Stimulated activated CD4-positive, alpha-beta T cell treated with anti-CD3 and anti-CD28 coated beads, Interleukin-1b, Interleukin-23, amount 100 ng/mL, for 1 hour (primary cell): ENCODE results near the gene RTN4IP1.
"Not testable (repeated sequence)": the region's sequence is repeated elsewhere in the genome, so short reads cannot be mapped to it uniquely, and the experiment has no call there.

Source experiments
- DNase-seq, 2 donors: peaks; one replicate each; pipeline ENCODE4 v3.0.0-alpha.2; 2020; ENCODE audit warnings: low read depth in 2 of 2

The RTN4IP1 gene

DNA sequence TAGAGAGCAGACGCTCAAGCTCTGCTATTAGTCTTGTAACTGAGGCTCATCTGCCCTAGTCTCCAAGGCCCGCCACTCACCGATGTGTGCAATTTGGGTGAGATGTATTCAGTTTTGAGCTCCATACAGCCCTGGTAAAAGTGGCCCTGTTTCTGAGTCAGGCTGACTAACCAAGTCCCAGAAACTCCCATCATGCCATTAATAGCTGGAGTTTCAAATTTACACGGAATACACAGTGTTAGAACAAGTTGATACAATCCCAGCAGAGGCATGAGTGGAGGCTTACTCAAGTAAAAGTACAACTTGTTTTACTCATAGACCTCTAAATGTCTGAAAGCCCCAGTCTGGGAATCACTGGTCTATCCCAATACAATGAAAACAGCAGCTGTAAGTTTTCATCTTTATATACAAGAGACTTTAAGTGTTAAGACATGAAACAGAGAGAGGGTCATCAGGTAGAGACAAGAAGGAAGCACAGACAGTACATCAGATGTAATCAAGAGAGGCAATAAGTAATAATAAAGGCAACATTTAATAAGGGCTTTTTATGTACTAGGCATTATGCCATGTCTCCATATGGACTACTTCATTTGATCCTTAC, 42.4 kb downstream of the RTN4IP1 start:
- DNase-seq: no peak

DNA sequence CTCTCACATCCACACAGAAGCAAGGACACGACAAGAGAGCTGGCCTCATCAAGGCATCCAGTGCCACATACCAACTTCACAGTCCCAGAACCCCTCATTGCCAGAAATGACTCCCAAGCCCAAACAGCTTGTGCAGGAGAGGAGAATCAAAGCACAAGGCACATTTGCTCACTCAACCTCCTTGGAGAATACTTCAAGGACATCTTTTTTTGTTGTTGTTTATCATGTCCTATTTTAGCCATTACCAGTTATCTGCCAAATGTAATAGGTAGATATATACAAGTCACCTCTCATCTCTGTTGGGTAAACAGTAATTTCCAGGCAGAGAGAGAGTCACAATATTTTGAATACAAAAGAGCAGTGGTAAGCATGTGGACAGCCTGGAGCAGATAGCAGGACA, 47.8 kb downstream of the RTN4IP1 start:
- DNase-seq: no peak

DNA sequence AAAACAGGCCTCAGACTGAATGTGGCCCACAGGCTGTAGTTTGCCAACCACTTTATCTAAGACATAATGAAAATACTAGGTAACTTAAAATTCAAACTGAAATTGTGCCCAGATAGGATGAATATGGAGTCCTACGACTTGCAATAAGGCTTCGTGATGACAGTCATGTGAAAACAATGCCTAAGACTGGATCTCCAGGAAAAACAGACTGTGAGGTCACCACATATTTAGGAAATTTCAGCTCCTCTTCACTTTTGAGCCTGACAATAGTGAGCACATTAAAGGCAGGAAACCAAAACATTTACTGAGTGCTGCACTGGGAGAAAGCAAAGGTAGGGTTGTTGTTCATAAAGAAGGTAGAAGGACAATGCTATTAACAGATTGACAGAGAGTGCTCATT, 50.0 kb downstream of the RTN4IP1 start:
- no peak for DNase-seq

DNA sequence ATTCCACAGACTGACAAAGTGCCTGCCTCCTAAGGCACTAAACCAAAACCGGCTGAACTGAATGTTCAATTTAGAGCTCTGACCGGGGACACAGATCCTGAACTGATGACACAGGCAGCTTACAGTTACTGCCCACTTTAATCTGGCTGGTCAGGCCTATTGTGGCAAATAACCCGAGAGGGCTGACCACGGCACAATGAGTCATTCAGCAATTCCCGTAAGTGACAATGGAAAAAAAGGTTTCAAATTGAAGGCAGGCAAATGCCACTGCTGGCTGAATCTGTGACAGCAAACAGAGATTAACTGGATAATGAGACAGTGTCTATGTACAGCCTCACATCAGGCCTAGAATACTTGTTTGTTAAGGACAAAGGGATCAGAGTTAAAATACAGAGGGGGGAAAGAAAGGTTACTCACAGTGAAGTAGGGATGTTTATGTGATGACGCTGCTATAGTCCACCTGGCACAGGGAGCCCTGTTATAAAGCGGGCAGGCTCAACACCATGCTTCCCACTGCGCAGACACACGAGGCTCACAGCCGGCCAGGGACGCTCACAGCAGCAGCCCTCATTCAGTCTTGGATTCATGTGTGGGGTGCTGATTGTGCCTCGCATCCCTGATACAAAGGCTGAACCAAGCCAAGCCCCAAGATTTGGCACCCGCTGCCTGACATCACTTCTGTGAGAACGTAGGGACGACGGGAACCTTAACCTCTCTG, 54.4 kb downstream of the RTN4IP1 start:
- no peak for DNase-seq

DNA sequence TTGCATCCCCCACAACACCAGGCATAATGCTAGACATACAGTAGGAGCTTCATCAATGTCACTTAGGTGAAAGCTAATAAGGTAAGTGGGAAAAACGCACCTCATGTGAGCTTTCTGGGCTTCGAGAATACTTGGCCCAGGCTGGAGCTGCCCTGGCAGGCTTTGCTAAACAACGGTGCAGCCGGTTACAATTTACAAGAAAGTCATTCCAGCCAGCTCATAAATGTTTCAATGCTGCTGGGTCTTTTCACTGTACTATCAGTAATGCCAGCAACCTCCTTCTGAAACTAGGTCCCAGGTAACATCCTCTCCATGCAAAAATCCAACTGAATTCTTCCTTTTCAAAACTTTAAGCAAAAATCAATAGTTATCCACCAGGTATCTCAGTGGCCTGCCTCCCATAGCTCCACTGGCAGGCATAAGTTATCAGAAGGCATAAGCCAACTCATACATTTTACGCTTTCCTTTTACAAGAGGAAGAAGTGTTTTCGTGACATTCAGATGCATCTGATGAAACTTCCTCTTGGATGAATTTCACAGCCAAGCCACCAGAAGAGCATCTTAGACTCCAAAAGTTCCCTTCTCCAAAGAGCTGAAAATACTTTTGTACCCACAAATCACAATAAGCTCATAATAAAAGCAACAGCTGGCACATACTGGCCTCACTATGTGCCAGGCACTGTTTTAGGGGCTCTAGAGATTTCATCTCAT, 56.3 kb downstream of the RTN4IP1 start:
- no peak for DNase-seq

DNA sequence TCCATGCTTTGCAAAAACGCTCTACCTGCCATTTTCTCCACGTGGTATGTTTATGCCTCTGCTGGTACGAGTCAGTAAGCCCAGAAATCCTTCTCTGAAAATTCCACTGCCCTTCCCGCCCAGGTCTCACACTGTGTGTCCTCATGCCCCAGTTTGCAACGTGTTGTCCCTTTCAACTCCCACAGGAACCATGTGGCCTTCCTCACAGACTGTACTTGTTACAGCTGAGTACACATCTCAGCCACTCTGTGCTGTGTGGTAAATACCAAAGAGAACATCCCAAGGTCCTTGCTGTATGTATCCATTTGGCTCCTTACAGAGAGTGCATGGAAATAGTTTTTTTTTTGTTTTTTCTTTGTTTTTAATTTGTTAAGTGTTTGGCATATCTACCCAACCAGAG, 56.9 kb downstream of the RTN4IP1 start:
- DNase-seq: no peak

DNA sequence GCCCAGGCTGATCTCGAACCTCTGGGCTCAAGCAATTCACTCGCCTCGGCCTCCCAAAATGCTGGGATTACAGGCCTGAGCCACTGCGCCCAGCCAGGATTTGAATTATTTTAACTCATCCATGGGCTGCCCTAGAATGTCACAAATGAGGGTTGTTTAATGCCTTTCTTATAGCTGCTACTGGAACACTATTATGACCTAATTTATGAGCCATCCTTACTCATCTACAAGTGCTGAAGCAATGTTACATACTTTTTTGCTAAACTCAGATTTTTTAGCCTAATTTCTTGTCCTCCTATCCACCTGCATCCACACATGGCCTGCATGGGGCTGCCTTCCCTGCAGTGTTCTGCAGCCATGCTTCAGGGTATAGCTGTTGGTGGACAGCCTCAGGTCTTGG, 59.9 kb downstream of the RTN4IP1 start:
- no peak for DNase-seq

DNA sequence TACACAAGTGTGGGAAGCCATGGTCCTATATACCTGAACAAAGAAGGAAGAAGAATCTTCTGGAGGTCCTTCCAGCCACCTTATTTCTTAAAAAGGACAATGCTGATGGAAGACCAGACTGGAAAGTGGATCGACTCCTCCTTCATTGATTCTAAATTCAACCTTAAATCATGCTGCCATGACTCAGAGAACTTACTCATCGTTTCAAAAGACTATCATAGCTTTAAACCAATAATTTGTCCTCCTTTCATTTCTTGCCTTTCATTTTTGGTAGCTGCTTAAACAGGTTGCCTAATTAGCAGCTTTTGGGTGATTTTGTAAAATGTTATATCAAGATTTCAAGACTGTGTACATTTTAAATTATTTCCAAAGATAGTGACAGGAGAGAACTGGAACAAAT, 60.8 kb downstream of the RTN4IP1 start:
- DNase-seq: no peak

DNA sequence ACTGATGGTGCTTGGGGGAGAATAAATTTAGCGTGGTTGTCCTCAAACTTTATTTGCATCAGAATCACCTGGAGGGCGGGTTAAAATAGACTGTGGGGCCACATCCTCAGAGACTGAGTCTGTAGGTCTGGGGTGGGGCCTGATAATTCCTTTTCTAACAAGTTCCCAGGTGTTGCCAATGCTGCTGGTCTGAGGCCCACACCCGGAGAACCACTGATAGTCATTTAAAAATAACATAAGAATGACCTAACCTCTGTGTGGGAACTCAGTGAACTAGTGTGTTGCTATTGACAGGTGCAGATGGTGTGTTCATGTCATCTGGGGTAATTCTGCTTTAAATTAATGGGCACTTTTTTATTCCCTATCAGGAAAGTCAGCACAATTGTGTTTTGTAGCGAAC, 64.8 kb downstream of the RTN4IP1 start:
- no peak for DNase-seq

DNA sequence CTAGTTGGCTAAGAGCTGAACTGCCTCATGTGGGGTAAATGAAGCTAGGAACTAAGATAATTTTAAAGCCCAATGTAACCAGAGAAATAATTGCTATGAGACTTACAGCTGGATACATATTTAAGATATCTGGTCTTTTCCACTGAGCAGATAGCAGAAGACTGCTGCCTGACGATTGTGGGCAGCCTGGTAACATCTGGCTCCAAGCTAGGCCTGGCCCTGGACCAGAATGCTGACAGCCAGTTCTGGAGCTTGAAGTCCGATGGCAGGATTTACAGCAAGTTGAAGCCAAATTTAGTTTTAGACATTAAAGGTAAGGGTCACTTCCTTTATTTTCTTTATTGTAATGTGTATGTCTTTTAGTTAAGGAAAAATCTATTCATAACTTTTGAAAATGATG, 65.7 kb downstream of the RTN4IP1 start:
- DNase-seq: no peak

DNA sequence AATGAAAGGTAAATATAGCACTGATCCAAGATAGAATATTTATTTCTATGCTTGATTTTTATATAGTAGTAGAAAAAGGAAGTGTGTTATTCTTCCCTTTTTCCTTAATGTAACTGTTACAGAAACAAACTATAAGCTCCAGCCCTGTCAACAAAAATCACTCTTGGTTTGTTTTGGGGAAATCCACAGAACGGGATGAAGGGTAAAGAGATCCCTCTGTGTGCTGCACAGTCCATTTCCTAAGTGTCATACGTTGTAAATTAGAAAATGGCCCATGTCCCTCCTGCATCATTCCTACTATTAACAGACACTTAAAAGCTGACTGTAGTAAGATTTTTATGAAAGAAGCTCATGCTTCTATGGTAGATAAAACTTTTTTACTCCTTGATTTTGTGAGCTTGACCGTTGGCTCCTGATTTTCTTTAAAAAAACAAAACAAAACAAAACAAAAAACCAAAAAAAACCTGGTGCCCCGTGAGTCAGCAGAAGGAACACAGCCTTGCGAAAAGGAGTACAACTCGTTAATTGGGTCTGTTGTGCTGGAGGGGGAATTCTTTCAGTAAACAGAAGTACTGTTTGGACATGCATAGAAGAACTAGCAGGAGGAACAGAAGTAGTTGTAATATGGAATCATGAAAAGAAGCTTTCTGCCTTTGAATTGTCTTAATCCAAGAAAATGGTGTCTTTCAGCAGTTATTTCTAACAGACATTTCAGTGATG, 67.5 kb downstream of the RTN4IP1 start:
- DNase-seq: no peak

DNA sequence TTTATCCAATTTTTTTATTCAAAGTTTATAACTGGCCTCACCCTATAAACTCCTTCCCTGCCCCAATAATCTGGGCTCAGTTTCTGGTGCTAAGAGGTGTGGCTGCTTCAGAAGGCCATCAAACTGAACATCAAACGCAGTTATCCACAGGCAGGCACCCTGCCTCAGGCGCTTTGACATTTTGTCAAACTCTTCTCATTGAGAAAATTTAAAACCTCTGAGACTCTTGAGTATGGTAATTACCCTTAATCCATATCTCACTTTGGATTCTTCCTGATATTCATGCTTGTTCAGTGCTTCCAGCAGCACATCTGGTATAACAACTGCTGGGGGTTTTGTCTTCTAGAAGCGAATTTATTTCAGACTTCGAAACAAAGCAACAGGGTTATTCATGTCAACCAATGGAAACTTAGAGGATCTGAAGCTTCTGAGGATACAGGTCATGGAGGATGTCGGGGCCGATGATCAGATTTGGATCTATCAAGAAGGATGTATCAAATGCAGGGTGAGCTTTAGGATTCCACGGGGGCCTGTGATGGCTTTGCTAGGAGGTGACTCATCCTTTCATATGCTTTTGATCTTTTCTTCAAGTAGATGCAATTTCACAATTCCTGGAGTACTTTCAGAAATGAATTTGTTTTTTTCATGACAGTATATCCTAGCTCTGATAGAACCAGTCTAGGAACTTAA, 68.2 kb downstream of the RTN4IP1 start:
- no peak for DNase-seq

DNA sequence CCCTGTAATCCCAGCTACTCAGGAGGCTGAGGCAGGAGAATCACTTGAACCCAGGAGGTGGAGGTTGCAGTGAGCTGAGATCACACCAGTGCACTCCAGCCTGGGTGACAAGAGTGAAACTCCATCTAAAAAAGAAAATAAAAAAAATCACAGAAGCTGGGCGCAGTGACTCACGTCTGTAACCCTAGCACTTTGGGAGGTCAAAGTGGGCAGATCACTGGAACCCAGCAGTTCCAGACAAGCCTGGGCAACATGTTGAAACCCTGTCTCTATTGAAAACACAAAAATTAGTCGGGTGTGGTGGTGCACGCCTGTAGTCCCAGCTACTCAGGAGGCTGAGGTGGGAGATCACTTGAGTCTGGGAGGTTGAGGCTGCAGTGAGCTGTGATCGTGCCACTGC, 69.6 kb downstream of the RTN4IP1 start:
- not testable (repeated sequence) for DNase-seq

DNA sequence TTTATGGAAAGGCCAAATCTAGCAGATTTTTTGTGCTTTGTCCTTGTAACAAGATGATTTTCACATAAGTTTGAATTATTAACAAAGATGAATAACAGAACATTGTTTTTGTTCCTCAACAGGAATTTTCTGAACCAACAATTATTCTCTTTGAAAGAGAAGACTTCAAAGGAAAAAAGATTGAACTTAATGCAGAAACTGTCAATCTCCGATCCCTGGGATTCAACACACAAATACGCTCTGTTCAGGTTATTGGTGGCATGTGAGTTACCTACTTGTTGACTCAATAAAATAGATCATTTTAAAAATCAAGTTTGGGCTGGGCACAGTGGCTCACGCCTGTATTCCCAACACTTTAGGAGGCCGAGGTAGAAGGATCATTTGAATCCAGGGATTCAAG, 70.9 kb downstream of the RTN4IP1 start:
- DNase-seq: no peak

DNA sequence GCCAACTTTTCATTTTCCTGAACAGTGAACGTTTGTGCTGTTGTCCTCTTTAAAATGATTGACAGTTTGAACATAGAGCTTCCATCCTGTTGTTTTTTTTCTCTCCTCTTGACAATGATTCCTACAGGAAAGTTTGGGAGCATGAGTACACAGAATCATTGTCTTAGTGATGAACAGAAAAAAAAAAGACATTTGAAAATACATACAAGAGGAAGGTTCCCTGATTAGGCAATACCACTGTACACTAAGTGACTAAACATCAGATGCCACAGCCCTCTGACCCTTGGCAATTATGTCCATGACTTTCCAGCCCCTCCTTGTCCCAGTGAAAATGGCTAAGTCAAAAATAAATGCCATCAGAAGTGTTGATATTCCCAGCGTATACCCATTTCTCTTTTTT, 71.5 kb downstream of the RTN4IP1 start:
- no peak for DNase-seq

DNA sequence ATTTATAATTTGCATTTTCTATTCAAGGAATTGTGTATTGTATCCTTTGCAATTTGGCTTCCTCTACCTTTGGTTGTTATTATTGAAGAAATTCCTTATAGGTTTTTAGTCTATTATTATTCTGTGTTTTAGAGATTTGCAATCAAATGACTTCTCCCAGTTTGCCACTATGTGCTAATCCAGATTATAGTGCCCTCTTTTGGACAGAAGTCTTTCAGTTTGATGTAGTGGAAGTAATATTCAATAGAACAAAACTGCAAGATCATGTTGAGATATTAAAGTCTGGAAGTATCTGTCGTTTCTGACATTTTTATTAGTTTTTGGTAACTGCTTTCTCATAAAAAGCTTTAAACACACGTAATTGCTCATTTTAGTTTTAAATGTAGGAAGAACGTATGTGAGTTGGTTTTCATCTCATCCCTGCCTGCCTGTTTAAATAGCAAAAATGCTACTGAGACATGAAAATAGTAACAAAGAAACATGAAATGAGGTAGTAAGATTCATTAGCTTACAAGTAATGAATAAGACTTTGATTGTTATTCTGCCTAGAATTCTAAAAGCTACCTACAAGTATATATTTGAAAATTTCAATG, 72.8 kb downstream of the RTN4IP1 start:
- no peak for DNase-seq

DNA sequence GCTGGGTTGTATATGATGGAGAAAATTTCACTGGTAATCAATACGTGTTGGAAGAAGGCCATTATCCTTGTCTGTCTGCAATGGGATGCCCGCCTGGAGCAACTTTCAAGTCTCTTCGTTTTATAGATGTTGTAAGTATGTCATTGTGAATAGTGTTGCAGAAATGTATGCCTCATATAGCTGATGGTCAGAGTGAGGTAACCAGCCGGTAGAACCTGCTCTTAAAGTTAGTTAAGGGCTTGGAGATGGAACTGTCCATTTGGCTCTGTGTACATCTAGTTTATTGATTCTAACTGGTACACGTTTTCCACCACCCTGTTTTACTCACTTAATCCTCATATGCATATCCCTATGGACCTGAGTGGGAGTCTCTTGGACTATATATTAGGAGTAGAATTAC, 73.5 kb downstream of the RTN4IP1 start:
- no peak for DNase-seq

DNA sequence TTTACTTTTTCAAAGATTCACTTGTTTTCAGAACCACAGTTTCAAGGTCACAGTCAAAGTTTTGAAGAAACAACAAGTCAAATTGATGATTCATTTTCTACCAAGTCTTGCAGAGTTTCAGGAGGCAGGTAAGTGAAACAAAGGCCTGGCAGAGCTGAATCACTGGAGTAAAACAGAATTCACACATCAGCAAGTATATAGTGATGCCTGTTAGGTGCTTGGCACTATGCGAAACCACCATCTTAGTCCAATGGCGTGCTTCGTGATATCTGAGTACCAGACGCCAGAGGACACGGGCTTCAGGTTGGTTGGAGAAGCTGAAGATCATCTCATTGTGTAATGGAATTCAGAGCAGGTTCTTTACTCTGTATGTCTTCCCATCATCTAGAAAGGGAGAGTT, 75.9 kb downstream of the RTN4IP1 start:
- DNase-seq: no peak

DNA sequence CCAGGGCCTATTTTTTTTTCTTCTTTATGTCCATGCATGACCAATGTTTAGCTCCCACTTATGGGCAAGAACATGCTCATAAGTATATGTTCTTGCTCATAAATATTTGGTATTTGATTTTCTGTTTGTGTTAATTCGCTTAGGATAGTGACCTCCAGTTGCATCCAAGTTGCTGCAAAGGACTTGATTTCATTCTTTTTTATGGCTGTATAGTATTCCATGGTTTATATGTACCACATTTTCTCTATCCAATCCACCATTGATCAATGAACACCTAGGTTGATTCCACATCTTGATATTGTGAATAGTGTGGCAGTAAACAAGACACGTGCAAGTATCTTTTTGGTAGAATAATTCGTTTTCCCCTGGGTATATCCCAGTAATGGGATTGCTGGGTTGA, 78.1 kb downstream of the RTN4IP1 start:
- DNase-seq: no peak

DNA sequence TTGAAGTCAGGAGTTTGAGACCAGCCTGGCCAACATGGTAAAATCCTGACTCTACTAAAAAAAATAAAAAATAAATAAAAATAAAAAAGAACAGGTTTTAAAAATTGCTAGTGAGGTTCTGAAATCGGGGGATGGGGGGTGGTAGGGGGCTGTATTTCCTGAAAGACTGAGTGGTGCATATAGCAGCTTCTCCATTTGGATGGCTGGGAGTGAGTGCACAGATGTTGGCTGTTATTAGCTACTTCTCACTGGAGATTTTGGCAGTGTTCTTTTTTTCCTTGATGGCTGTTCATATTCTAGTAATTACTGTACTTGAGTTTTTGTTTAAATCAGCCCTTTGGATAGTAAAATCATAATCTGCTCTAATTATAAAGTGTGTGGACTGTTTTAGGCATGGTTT, 79.8 kb downstream of the RTN4IP1 start:
- DNase-seq: no peak

DNA sequence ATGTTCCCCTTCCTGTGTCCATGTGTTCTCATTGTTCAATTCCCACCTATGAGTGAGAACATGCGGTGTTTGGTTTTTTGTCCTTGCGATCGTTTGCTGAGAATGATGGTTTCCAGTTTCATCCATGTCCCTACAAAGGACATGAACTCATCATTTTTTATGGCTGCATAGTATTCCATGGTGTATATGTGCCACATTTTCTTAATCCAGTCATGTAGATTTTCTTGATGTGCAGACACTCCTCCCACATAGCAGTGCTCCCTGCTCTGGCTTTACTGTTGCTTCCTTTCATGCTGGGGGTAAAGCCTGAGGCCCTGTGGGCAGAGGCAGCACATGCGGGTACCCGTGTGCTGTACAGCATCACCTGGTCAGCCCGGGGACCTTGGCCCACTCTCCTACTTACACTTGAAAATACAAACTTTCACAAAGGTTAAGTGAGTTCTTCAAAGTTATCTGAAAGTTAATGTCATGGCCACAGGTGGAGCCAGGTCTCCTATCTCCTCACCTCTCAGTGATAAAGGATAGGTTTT, 80.3 kb downstream of the RTN4IP1 start:
- not testable (repeated sequence) for DNase-seq
